ENCODE results near the gene SLC9A3.

DNA sequence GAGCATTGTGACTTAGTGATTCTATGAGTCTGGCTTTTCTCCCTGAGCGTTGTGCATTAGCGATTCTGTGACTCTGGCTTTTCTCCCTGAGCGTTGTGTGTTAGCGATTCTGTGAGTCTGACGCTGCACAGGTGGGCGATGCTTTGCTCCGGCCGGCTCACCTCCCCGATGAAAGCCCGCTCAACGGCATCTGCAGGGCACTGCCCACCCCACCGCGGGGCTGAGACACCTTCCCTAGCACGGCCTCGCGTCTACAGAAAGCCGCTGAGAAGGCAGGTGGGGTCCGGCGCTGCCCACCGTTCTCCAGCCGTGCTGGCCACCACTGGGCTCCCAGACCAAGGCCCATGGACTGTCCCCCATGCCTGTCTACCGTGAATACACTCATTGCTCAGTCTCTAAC lies 12.8 kb upstream of the SLC9A3 start:
- TF ChIP-seq, protein P1, sequence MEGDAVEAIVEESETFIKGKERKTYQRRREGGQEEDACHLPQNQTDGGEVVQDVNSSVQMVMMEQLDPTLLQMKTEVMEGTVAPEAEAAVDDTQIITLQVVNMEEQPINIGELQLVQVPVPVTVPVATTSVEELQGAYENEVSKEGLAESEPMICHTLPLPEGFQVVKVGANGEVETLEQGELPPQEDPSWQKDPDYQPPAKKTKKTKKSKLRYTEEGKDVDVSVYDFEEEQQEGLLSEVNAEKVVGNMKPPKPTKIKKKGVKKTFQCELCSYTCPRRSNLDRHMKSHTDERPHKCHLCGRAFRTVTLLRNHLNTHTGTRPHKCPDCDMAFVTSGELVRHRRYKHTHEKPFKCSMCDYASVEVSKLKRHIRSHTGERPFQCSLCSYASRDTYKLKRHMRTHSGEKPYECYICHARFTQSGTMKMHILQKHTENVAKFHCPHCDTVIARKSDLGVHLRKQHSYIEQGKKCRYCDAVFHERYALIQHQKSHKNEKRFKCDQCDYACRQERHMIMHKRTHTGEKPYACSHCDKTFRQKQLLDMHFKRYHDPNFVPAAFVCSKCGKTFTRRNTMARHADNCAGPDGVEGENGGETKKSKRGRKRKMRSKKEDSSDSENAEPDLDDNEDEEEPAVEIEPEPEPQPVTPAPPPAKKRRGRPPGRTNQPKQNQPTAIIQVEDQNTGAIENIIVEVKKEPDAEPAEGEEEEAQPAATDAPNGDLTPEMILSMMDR (IDR thresholded peaks at IDR 0.05): no peak
- TF ChIP-seq POLR2A (IDR thresholded peaks at IDR 0.05): no peak

Measured in uterus (tissue), 2 donors.